DOHH2 (cell line): ENCODE results near the gene PLSCR5.

Experiments
- H3F3A ChIP-seq: fragments of 200-600 bp; sonication (generic), shearing (Covaris generic); 2 replicates; pipeline ENCODE4 v1.6.0; 2016; ENCODE audit warnings: antibody characterized with exemption, mild to moderate bottlenecking; ENCODE audit not compliant: control insufficient read depth, insufficient read depth
- H3K27ac ChIP-seq: fragments of 200-600 bp; sonication (generic); 2 replicates; pipeline ENCODE4 v1.5.1; 2014; ENCODE audit warnings: low read depth, mild to moderate bottlenecking, low read length, moderate library complexity
- H3K27me3 ChIP-seq: fragments of 200-600 bp; sonication (generic); 2 replicates; pipeline ENCODE4 v1.6.1; 2014; ENCODE audit warnings: mild to moderate bottlenecking, low read length, mixed read lengths; ENCODE audit not compliant: control insufficient read depth
- H3K36me3 ChIP-seq: fragments of 200-600 bp; sonication (generic); 2 replicates; pipeline ENCODE4 v1.6.1; 2014; ENCODE audit warnings: mild to moderate bottlenecking, low read length, moderate library complexity, mixed read lengths; ENCODE audit not compliant: control insufficient read depth
- H3K4me1 ChIP-seq: fragments of 200-600 bp; sonication (generic); 2 replicates; pipeline ENCODE4 v1.6.1; 2014; ENCODE audit warnings: mild to moderate bottlenecking, low read length, mixed read lengths; ENCODE audit not compliant: control insufficient read depth
- H3K4me2 ChIP-seq: fragments of 200-600 bp; sonication (generic); 2 replicates; pipeline ENCODE4 v1.6.0; 2014; ENCODE audit warnings: mild to moderate bottlenecking, low read length, moderate library complexity
- H3K4me3 ChIP-seq: fragments of 200-600 bp; sonication (generic); 2 replicates; pipeline ENCODE4 v1.5.1; 2014; ENCODE audit warnings: mild to moderate bottlenecking, low read length, mixed read lengths
- H3K79me2 ChIP-seq: fragments of 200-600 bp; sonication (generic); 2 replicates; pipeline ENCODE4 v1.6.1; 2014; ENCODE audit warnings: mild to moderate bottlenecking, low read length, mixed read lengths; ENCODE audit not compliant: control insufficient read depth
- H3K9me2 ChIP-seq: fragments of 200-600 bp; sonication (generic); replicated peaks from 2 replicates; pipeline ENCODE4 v1.6.1; 2014; ENCODE audit warnings: mild to moderate bottlenecking, low read length, mixed read lengths; ENCODE audit not compliant: control insufficient read depth
- H3K9me3 ChIP-seq: fragments of 200-600 bp; sonication (generic); 2 replicates; pipeline ENCODE4 v1.6.1; 2014; ENCODE audit warnings: antibody characterized with exemption, low read length, mixed read lengths; ENCODE audit not compliant: control insufficient read depth, insufficient read depth
- H4K20me1 ChIP-seq: fragments of 200-600 bp; sonication (generic); 2 replicates; pipeline ENCODE4 v1.6.0; 2014; ENCODE audit warnings: low read depth, mild to moderate bottlenecking, antibody characterized with exemption, low read length, moderate library complexity; ENCODE audit not compliant: control insufficient read depth, insufficient read depth
- EZH2phosphoT487 ChIP-seq: fragments of 200-600 bp; sonication (generic); IDR thresholded peaks from 2 replicates; pipeline ENCODE4 v1.6.1; 2017; ENCODE audit warnings: borderline replicate concordance, mild to moderate bottlenecking, antibody characterized with exemption, low read length, moderate library complexity, mixed read lengths
- TF ChIP-seq, protein P1 (sequence below): fragments of 200-600 bp; sonication (generic); IDR thresholded peaks from one replicate; pipeline ENCODE4 v1.5.1; 2014; ENCODE audit warnings: antibody characterized with exemption, mild to moderate bottlenecking, low read depth, low read length; ENCODE audit not compliant: poor library complexity, severe bottlenecking

Gene PLSCR5

GRCh38 chr3:146558781-146559180, 46.4 kb downstream of the PLSCR5 start:
- Histone ChIP-seq H3K9me3 (no peaks in the 10 kb centered on the region), H3K4me3 (no peak overlapping the region), H3K79me2 (no peaks in the 10 kb centered on the region), H3F3A (no peaks in the 10 kb centered on the region), H3K36me3 (no peaks in the 10 kb centered on the region), H3K4me1 (no peaks in the 10 kb centered on the region), H4K20me1 (no peaks in the 10 kb centered on the region), H3K9me2 (no peaks in the 10 kb centered on the region), H3K4me2 (no peak overlapping the region), H3K27ac (no peak overlapping the region), H3K27me3 (no peaks in the 10 kb centered on the region)
- no peak for TF ChIP-seq EZH2phosphoT487
- TF ChIP-seq, protein P1, sequence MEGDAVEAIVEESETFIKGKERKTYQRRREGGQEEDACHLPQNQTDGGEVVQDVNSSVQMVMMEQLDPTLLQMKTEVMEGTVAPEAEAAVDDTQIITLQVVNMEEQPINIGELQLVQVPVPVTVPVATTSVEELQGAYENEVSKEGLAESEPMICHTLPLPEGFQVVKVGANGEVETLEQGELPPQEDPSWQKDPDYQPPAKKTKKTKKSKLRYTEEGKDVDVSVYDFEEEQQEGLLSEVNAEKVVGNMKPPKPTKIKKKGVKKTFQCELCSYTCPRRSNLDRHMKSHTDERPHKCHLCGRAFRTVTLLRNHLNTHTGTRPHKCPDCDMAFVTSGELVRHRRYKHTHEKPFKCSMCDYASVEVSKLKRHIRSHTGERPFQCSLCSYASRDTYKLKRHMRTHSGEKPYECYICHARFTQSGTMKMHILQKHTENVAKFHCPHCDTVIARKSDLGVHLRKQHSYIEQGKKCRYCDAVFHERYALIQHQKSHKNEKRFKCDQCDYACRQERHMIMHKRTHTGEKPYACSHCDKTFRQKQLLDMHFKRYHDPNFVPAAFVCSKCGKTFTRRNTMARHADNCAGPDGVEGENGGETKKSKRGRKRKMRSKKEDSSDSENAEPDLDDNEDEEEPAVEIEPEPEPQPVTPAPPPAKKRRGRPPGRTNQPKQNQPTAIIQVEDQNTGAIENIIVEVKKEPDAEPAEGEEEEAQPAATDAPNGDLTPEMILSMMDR, result no peak

GRCh38 chr3:146557745-146558144, 47.4 kb downstream of the PLSCR5 start:
- TF ChIP-seq EZH2phosphoT487, result no peak
- TF ChIP-seq, protein P1, result no peak
- Histone ChIP-seq H3K79me2 (no peaks in the 10 kb centered on the region), H3K27me3 (no peaks in the 10 kb centered on the region), H3K9me3 (no peaks in the 10 kb centered on the region), H3K4me3 (no peak overlapping the region), H3K4me2 (no peak overlapping the region), H3F3A (no peaks in the 10 kb centered on the region), H4K20me1 (no peaks in the 10 kb centered on the region), H3K27ac (no peak overlapping the region), H3K36me3 (no peaks in the 10 kb centered on the region), H3K9me2 (no peaks in the 10 kb centered on the region), H3K4me1 (no peaks in the 10 kb centered on the region)

- no peak for TF ChIP-seq EZH2phosphoT487
- TF ChIP-seq, protein P1, result no peak
- Histone ChIP-seq H3K36me3 (no peaks in the 10 kb centered on the region), H3K79me2 (no peaks in the 10 kb centered on the region), H3K4me3 (no peak overlapping the region), H3F3A (no peaks in the 10 kb centered on the region), H3K27me3 (no peaks in the 10 kb centered on the region), H4K20me1 (no peaks in the 10 kb centered on the region), H3K4me2 (no peak overlapping the region), H3K9me2 (no peaks in the 10 kb centered on the region), H3K4me1 (no peaks in the 10 kb centered on the region), H3K9me3 (no peaks in the 10 kb centered on the region), H3K27ac (no peak overlapping the region)
These were observed 49.8 kb downstream of the PLSCR5 start for GRCh38 chr3:146555311-146555710.
